PC-9 (cell line): Measurements from ENCODE around the gene CYTH2.

ENCODE experiments used
- EZH2 ChIP-seq: fragments of 200-600 bp; sonication (generic); IDR thresholded peaks from 2 replicates; pipeline ENCODE4 v1.8.0; 2017; ENCODE audit warnings: antibody characterized with exemption, low read depth
- TF ChIP-seq, protein P1 (sequence below): fragments of 200-600 bp; sonication (generic); conservative IDR thresholded peaks from 2 replicates; pipeline ENCODE4 v1.6.1; 2017; ENCODE audit warnings: mixed run types, antibody characterized with exemption, mild to moderate bottlenecking, moderate library complexity

DNA sequence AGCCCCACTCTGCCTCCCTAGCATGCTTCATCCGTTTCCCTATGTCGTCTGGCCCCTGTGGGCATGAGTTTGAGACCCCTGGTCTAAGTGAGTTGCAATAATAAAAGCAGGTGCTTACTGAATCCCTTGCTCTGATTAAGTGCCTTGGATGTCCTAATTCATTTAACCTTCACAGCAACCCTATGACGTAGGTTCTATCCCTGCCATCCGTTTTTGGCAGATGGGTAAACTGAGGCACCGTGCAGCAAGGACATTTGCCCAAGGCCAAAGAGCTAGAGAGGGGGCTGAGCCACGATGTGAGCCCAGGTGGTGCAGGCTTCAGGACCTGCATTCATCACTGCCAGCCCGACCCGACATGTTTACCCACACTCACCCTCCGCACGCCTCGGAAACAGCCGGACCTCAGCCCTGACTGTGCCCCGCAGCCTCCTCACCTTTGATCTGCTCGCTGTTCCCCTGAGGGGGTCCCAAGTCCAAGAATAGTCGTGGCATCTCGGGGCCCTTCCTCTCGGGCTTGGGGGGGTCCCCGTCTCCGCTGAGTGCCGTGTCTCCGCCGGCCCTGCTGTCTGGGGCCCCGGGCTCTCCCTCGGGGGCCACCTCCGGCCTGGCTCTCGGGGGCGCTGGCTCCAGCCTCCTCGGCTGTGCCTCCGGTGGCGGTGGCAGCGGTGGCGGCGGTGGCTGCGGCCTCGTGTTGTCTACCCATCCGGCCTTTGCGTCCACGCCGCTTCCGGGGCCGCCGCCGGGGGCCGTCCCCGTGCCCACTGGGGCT, 28.0 kb downstream of the CYTH2 start:
- TF ChIP-seq, protein P1, sequence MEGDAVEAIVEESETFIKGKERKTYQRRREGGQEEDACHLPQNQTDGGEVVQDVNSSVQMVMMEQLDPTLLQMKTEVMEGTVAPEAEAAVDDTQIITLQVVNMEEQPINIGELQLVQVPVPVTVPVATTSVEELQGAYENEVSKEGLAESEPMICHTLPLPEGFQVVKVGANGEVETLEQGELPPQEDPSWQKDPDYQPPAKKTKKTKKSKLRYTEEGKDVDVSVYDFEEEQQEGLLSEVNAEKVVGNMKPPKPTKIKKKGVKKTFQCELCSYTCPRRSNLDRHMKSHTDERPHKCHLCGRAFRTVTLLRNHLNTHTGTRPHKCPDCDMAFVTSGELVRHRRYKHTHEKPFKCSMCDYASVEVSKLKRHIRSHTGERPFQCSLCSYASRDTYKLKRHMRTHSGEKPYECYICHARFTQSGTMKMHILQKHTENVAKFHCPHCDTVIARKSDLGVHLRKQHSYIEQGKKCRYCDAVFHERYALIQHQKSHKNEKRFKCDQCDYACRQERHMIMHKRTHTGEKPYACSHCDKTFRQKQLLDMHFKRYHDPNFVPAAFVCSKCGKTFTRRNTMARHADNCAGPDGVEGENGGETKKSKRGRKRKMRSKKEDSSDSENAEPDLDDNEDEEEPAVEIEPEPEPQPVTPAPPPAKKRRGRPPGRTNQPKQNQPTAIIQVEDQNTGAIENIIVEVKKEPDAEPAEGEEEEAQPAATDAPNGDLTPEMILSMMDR: no peak
- no peak for TF ChIP-seq EZH2
